K562 (cell line): ENCODE data around the gene KHSRP. TPM values are rescaled to one million over a fixed set of nuclear protein-coding genes. Genes with fewer than 3 reads are reported as not detected.

Experiments
- ARID3A ChIP-seq: IDR thresholded peaks from 2 replicates; pipeline ENCODE4 v1.6.1; 2012; ENCODE audit warnings: low read depth, low read length, improper control_type of control experiment, borderline replicate concordance
- ARID4B ChIP-seq: sonication (generic); formaldehyde crosslinking; IDR thresholded peaks from 2 replicates; pipeline ENCODE4 v1.8.0; 2022; ENCODE audit warnings: mild to moderate bottlenecking, missing genetic modification reagents
- BCL6 ChIP-seq: fragments of 250-450 bp; sonication (Bioruptor Pico); IDR thresholded peaks from 2 replicates; pipeline ENCODE4 v1.4.0; 2020
- CREB3 ChIP-seq: fragments of 450-650 bp; conservative IDR thresholded peaks from 2 replicates; pipeline ENCODE4 v1.6.1; 2016; ENCODE audit warnings: missing genetic modification characterization, low read depth, mild to moderate bottlenecking, missing compliant biosample characterization, moderate library complexity
- JUN ChIP-seq, 2 experiments: sonication (generic) in 1 of 2; formaldehyde crosslinking in 1 of 2; IDR thresholded peaks; 2 replicates each; pipeline versions ENCODE4 v1.6.1 to v1.8.0; 2012 to 2022; ENCODE audit warnings: borderline replicate concordance in 2 of 2, mild to moderate bottlenecking in 2 of 2, improper control_type of control experiment in 1 of 2, low read depth in 1 of 2, low read length in 1 of 2, missing genetic modification reagents in 1 of 2
- MECOM ChIP-seq: fragments of 250-450 bp; sonication (Bioruptor Pico); IDR thresholded peaks from 2 replicates; pipeline ENCODE4 v1.8.0; 2022; ENCODE audit warnings: inconsistent platforms
- MEF2A ChIP-seq: IDR thresholded peaks from 2 replicates; pipeline ENCODE4 v1.6.1; 2011; ENCODE audit warnings: low read depth, mild to moderate bottlenecking, low read length, moderate library complexity; ENCODE audit not compliant: control insufficient read depth
- PHTF2 ChIP-seq: fragments of 250-450 bp; sonication (Bioruptor Pico); IDR thresholded peaks from 2 replicates; pipeline ENCODE4 v1.5.0; 2021; ENCODE audit warnings: mild to moderate bottlenecking
- SMARCA4 ChIP-seq: fragments of 450-650 bp; IDR thresholded peaks from 2 replicates; pipeline ENCODE4 v1.6.1; 2016
- ZBTB17 ChIP-seq: fragments of 450-650 bp; formaldehyde crosslinking; IDR thresholded peaks from 2 replicates; pipeline ENCODE4 v1.4.0; 2020; ENCODE audit warnings: mild to moderate bottlenecking
- ZHX1 ChIP-seq: fragments of 150-350 bp; conservative IDR thresholded peaks from 2 replicates; pipeline ENCODE4 v1.6.1; 2014; ENCODE audit warnings: low read length
- ZNF3 ChIP-seq: fragments of 250-450 bp; sonication (Bioruptor Pico); IDR thresholded peaks from 2 replicates; pipeline ENCODE4 v1.5.0; 2021; ENCODE audit warnings: mild to moderate bottlenecking, moderate library complexity
- ZNF639 ChIP-seq, 2 experiments: fragments of 200-800 bp in 1 of 2; sonication (Bioruptor generic) in 1 of 2; sonication (generic) in 1 of 2; formaldehyde crosslinking in 1 of 2; IDR thresholded peaks in 1 of 2; conservative IDR thresholded peaks in 1 of 2; 2 replicates each; pipeline versions ENCODE4 v1.5.0 to v1.6.1; 2016 to 2020; ENCODE audit warnings: missing compliant biosample characterization in 1 of 2, missing genetic modification characterization in 1 of 2, missing genetic modification reagents in 1 of 2
- ZNF764 ChIP-seq: fragments of 250-450 bp; sonication (Bioruptor Pico); IDR thresholded peaks from 2 replicates; pipeline ENCODE4 v1.4.0; 2020; ENCODE audit warnings: low read depth, mild to moderate bottlenecking, moderate library complexity
- polyA plus RNA-seq, 8 experiments: library from polyadenylated mRNA; depleted of rRNA in 4 of 8; stranded (reverse) in 5 of 8; unstranded in 3 of 8; fragments of >200 nt; fragmentation: Nextera tagmentation in 2 of 8; fragmentation: Illumina TruSeq in 1 of 8; extraction: Ambion mirVana in 2 of 8; extraction: Trizol in 1 of 8; gene quantifications; 2 replicates each; pipeline versions ENCODE4 v1.2.1 to v1.2.3, GENCODE V29; 2011 to 2014; ENCODE audit warnings: inconsistent platforms in 1 of 8, missing spikeins in 1 of 8
- total RNA-seq, 7 experiments: library from RNA; depleted of rRNA in 6 of 7; stranded (reverse); fragments of >200 nt in 6 of 7; fragmentation: Illumina TruSeq in 2 of 7; extraction: Trizol in 2 of 7; gene quantifications; 2 replicates each; pipeline versions ENCODE4 v1.2.1 to v1.2.3, GENCODE V29; 2011 to 2021; ENCODE audit warnings: low replicate concordance in 1 of 7

Gene KHSRP
- total and polyA plus RNA-seq, 9 of the 15 experiments (the other 6 are each of a cell fraction or from before 2014, with no cell fraction given), result 4.2 to 564 (median 139) TPM

GRCh38 chr19:6424939-6425731 is 524 bp upstream of the KHSRP start (continued):
- TF ChIP-seq ZNF639 (CRISPR knock-in tag; conservative IDR thresholded peaks at IDR 0.05 in 1 of 2, IDR thresholded peaks at IDR 0.05 in 1 of 2) (peak in 1 of 2 experiments; percentile 90; a peak in 2 of 4 replicates), BCL6 (CRISPR knock-in tag) (no peak), ZBTB17 (CRISPR knock-in tag) (peak; percentile 93), PHTF2 (CRISPR knock-in tag) (no peak), ARID4B (CRISPR knock-in tag) (peak; percentile 35; the same call in 1 of the 2 replicates), JUN (IDR thresholded peaks at IDR 0.05; ENCODE audit: borderline replicate concordance, low read depth, low read length) (peak; percentile 36; the same call in 1 of the 2 replicates), JUN (CRISPR knock-in tag; IDR thresholded peaks at IDR 0.05; ENCODE audit: borderline replicate concordance) (peak; percentile 94), MEF2A (no peak), MECOM (CRISPR knock-in tag) (peak; percentile 67; the same call in 1 of the 2 replicates), CREB3 (tag) (peak; percentile 95), SMARCA4 (no peak), ZHX1 (no peak), ZNF3 (CRISPR knock-in tag) (no peak), ARID3A (peak; percentile 95), ZNF764 (CRISPR knock-in tag) (no peak)
